Right ventricle myocardium superior (tissue), 1 donor: Measurements from ENCODE around the gene STPG2. TPM values are rescaled to one million over a fixed set of nuclear protein-coding genes. Genes with fewer than 3 reads are reported as not detected.
"Not testable (repeated sequence)": the region's sequence is repeated elsewhere in the genome, so short reads cannot be mapped to it uniquely, and the experiment has no call there.

ENCODE experiments used
- ATAC-seq: fragments of 200-7000 bp; cut with Tn5 transposase; one replicate; pipeline ENCODE4 v1.9.1; 2020; ENCODE audit warnings: mild to moderate bottlenecking; ENCODE audit not compliant: poor library complexity
- DNase-seq: peaks from one replicate; pipeline ENCODE4 v3.0.0-alpha.2; 2020
- intact Hi-C: fragments of 100-400 bp; cut with DNase I; formaldehyde crosslinking; loops from one replicate; pipeline ENCODE4 v1.11.2; 2022
- total RNA-seq: library from RNA; stranded (reverse); fragmentation: NEBNext Ultra II Directional; extraction: Animal tissue kit (Norgen Biotek cat#: 25700); gene quantifications from one replicate; pipeline ENCODE4 v1.2.1, GENCODE V29; 2021
- donor health status: DM: no; HTN: yes; CAD: no; lungs with severe emphysema.

STPG2 gene
- total RNA-seq, 1 donor from 2014 or later, result 0.22 TPM

DNA sequence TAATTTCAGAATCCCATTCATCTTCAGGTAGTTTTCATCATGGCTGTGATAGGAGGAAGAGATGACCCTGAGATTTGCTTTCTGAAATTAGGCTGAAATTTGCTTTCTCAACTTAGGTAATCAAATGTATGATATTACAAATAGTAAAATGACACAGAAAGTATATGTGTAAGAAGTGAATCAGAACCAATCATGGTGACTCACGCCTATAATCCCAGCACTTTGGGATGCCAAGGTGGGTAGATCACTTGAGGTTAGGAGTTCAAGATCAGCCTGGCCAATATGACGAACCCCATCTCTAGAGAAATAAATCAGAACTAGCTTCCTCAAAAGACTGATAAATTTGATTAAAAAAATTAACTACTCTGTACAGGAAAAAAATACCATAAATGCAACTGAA, 555.4 kb downstream of the STPG2 start:
- intact Hi-C loops, result no loop called here
- ATAC-seq (no peak), DNase-seq (no peak)

DNA sequence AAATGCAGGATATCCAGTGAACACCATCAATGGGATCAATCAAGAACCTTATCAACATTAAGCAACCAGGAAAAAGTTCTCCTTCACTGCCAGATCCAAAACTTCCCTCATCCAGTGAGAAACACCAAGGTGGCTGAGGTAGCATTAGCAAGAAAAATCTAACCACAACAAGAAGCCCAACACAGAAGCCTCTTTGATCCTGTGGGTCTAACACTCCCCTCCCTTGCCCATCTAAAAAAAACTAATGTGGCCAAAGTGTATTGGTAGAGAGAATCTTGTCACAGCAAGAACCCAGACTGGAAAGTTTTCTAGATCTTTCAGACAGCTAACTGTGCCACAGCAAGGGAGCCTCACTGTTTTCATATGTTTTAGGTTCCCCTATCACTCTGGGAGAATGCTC, 558.0 kb downstream of the STPG2 start:
- intact Hi-C loops, result no loop called here
- no peak for DNase-seq
- no peak for ATAC-seq

DNA sequence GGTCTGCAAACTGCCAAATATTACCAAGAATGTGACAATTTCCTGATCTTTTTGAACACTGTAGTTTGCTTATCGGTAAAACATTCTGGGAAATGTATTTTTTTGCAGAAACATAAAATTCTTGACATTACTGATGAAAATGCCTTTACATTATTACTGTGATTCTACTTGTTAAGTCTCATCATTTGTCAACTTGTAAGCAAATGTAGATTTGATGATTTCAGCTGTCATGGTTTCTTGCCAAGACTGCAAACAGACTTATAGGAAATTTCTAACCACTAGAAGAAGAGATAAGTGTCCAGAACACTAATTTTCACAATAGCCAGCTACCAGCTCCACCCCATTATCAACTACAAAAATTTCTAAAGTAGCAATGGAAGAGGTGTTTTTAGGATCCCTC, 560.4 kb downstream of the STPG2 start:
- intact Hi-C loops, result no loop called here
- DNase-seq, result no peak
- ATAC-seq, result no peak

DNA sequence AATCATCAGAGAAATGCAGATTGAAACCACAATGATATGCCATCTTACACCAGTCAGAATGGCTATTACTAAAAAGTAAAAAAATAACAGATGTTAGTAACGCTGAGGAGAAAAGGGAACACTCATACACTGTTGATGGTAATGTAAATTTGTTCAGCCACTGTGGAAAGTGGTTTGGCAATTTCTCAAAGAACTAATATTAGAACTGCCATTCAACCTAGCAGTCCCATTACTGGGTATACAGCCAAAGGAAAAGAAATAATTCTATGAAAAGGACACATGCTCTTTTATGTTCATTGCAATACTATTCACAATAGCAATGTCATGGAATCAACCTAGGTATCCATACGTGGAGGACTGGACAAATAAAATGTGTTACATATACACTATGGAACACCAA, 566.3 kb downstream of the STPG2 start:
- no peak for ATAC-seq
- DNase-seq, result no peak
- intact Hi-C loops, result no loop called here

DNA sequence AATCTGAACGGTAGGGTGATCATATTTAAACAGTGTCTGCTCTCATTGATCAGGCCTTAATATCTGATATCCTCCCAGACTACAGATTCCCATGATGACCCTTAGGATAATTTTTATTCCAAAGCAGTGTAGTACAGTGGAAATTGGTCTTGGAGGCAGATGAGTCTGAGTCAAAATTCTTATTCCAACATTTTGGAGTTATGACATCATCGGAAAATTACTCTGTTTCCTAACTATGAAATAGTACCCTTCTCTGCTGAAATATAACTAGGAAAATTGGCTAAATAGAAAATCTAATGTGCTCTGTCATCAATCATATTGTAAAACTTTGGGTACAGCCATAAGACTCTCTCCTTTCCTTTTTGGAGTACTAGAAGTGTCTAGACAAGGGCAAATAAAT, 583.3 kb downstream of the STPG2 start:
- no peak for ATAC-seq
- intact Hi-C loops, result no loop called here
- no peak for DNase-seq

DNA sequence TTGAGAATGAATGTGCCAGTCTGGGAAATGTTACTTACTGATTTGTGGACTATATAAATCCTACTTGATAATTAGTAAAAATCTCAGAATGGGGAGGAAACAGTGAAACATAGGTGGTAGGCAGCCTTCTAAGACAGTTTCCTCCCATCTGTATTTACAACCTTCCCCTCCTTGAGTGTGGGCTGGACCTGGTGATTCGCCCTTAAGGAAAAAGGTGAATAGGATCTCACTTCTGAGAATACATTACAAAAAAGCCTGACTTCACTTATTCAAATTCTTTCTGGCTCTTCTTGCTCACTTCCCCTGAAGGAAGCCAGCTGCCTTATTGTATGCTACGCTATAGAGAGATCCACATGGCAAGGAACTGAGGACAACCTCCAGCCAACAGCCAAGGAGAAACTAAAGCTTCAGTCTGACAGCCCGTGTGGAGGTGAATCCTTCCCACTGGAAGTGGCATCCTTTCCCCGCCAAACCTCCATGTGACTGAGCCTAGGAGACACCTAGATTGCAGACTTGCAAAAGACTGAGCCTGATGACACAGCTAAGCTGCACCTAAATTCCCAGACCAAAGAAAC, 585.0 kb downstream of the STPG2 start:
- intact Hi-C loops, result no loop called here
- DNase-seq (no peak), ATAC-seq (no peak)

DNA sequence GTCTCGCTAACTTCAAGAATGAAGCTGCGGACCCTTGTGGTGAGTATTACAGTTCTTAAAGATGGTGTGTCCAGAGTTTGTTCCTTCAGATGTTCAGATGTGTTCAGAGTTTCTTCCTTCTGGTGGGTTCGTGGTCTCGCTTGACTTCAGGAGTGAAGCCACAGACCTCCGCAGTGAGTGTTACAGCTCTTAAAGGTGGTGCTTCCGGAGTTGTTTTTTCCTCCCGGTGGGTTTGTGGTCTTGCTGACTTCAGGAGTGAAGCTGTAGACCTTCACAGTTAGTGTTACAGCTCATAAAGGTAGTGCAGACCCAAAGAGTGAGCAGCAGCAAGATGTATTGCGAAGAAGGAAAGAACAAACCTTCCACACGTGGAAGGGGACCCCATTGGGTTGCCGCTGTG, 592.6 kb downstream of the STPG2 start:
- intact Hi-C loops, ATAC-seq, DNase-seq: not testable (repeated sequence)

DNA sequence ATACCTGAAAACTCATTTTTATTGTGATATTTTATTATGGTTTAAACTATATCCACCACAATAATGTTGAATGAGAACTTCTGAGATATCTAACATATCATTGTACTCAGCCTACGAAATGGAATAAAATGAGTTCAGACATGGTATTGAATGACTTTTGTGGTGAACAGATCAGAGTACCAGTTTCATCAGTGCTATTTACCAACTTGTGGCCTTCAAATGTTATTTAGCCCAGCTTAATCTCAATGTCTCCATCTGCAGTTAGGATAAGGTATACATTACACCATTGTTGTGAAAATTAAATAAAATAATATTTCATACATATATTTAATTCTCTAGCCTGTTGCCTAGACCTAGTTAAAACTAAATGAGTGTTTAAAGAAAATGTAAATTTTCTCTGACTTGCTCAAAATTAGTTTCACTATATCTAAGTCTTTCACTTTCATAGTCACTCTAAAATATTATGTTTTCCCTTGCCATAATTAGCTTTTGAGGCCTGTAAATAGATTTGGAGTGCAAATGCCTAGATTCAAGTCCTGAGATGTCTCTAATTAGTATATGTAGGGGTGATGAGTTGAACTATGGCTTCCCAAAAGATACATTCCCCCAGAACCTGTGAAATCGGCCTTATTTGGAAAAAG, 594.2 kb downstream of the STPG2 start:
- DNase-seq (no peak), ATAC-seq (no peak)
- intact Hi-C loops, result no loop called here

DNA sequence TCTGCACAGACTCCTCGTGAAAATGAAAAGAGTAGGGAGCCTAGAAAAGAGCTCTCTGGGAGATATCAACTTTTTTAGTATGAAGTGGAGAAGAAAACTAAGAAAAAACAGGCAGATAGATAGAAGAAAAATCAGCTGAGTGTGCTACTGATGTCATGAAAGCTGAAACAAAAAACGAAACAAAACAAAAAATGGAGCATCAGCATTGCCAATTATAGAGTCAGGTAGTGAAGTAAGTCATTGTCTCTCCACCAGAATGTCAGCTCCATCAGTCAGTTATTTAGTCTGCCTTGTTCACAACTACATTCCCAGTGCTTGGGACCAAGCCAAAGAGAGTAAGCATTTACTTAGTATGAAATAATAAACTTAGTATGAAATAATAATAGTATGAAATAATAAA, 595.1 kb downstream of the STPG2 start:
- DNase-seq, result no peak
- intact Hi-C loops, result no loop called here
- no peak for ATAC-seq

DNA sequence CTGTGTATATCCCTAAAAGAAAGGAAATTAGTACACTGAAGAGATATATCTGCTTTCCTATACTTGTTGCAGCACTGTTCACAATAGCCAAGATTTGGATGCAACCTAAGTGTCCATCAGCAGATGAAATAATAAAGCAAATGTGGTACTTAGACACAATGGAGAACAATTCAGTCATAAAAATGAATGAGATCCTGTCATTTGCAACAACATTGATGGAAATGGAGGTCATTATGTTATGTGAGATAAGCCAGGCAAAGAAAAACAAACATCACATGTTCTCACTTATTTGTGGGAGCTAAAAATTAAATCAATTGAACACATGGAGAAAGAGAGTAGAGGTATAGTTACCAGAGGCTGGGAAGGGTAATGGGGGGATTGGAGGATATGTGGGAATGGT, 611.9 kb downstream of the STPG2 start:
- ATAC-seq (no peak), DNase-seq (no peak)
- intact Hi-C loops, result no loop called here

DNA sequence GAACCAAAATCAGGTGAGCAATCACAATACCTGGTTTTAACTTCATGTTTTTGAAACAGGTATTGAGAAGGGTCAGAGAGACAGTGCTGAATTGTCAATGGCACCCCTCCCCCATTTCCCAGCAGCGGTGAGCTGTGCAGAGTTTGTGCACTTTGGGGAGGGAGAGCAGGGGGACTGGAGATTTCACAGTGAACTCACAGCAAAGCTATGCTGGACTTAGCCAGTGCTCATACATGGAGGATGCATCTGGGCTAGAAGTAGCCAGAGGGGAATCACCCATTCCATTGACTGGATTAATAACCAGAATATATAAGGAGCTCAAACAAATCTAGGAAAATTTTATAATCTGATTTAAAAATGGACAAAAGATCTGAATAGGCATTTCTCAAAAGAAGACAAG, 612.6 kb downstream of the STPG2 start:
- intact Hi-C loops, result no loop called here

DNA sequence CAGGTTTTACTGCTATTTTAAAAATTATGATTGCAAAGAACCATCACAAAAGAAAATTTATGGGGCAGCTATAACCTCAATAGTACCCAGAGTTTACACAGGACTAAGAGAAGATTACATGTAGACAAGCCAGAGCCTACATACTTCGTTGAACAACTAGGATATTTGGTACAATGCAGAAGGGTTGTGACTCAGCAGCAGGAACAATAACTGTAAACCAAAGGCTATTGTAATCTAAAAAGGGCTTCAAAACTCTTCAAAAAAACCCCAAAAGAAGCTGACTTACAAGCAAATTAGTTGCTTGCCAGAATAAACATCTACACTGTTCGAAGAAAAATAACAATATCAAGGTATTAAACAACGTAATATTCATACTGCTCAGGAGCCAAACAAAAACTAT, 618.0 kb downstream of the STPG2 start:
- intact Hi-C loops, result no loop called here

More for the DNA sequence above, 612.6 kb downstream of the STPG2 start:
- ATAC-seq, result no peak
- no peak for DNase-seq

DNA sequence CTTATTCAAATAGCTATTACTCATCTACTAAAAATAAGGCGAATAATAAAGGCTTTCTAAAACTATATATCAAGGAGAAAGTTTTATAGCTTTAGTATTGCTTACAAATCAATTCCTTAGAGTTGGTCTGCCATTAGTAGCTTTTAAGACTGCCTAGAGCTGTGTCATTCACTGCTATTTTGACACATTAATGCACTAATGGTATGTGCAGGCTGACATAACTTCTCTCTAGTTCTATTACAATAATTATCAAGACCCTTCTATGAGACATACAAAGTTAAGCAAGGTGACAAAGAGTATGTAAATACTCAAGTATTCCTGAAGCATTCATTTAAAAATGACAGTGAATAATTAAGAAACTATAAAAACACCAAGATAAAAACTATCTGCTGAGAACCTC, 625.3 kb downstream of the STPG2 start:
- no peak for ATAC-seq
- intact Hi-C loops, result no loop called here
- no peak for DNase-seq

More for the DNA sequence above, 618.0 kb downstream of the STPG2 start:
- no peak for DNase-seq
- no peak for ATAC-seq

DNA sequence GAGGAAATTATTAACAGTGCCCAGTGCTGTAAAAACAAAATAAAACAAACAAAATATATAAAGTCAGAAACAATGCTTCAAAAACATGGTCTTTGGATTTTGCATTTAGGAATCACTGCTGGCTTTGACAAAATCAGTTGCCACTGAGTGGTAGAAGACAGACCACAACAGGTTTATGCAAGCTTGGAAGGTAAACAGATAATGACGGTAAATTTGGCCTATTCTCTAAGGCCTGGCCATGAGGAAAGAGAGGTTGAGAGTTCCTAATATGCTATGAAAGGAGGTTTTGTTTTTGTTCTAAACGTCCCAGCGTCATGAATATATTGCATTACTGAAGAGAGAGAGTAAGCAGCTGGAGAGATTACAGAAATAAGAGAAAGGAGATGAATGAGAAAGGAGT, 629.4 kb downstream of the STPG2 start:
- no peak for ATAC-seq
- intact Hi-C loops, result no loop called here
- DNase-seq, result no peak

Other genes with a start within 250 kb of the STPG2 start
- 10.5 TPM for gene RAP1GDS1, start 117.9 kb upstream of the STPG2 start, total RNA-seq